Endothelial cell of umbilical vein (primary cell): Measurements from ENCODE around the gene KAZN.

Experiments
- EZH2 ChIP-seq: IDR thresholded peaks from 2 replicates; pipeline ENCODE4 v1.6.1; 2012; ENCODE audit warnings: borderline replicate concordance, low read depth, mild to moderate bottlenecking, moderate library complexity, low read length, inconsistent platforms; ENCODE audit not compliant: severe bottlenecking
- POLR2A ChIP-seq: IDR thresholded peaks from 2 replicates; pipeline ENCODE4 v1.6.1; 2012; ENCODE audit warnings: low read depth, mild to moderate bottlenecking, control low read depth, low read length
- TF ChIP-seq, protein P1 (sequence below), 2 donors: IDR thresholded peaks; 1 replicate in 1 of 2; 2 replicates in 1 of 2; pipeline ENCODE4 v1.5.1; 2011; ENCODE audit warnings: low read length in 2 of 2, mild to moderate bottlenecking in 2 of 2, moderate library complexity in 2 of 2, control low read depth in 1 of 2, inconsistent platforms in 1 of 2, low read depth in 1 of 2; ENCODE audit not compliant: insufficient read depth in 1 of 2; ENCODE audit errors: extremely low read depth in 1 of 2
- TF ChIP-seq, protein P2 (sequence below): IDR thresholded peaks from 2 replicates; pipeline ENCODE4 v1.6.1; 2011; ENCODE audit not compliant: insufficient read depth, insufficient read length

DNA sequence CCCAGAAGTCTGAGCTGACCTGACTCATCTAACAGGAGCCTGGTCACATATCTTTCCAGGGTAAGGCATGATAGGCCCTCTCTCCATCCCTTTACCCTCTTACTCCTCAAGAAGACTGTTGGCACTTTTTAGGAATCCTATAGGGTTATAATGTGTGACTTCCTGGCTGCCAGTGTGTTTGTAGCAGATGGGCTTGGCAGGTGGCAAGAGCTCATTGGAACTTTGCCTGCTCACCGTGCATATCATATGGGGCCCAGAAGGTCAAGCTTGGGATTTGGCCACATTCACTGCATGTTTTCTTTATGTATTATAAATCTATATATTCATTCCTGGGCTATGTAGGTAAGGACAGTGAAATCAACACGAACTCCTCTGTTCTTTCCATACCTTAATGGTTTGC lies 5.2 kb downstream of the KAZN start:
- TF ChIP-seq, protein P1, sequence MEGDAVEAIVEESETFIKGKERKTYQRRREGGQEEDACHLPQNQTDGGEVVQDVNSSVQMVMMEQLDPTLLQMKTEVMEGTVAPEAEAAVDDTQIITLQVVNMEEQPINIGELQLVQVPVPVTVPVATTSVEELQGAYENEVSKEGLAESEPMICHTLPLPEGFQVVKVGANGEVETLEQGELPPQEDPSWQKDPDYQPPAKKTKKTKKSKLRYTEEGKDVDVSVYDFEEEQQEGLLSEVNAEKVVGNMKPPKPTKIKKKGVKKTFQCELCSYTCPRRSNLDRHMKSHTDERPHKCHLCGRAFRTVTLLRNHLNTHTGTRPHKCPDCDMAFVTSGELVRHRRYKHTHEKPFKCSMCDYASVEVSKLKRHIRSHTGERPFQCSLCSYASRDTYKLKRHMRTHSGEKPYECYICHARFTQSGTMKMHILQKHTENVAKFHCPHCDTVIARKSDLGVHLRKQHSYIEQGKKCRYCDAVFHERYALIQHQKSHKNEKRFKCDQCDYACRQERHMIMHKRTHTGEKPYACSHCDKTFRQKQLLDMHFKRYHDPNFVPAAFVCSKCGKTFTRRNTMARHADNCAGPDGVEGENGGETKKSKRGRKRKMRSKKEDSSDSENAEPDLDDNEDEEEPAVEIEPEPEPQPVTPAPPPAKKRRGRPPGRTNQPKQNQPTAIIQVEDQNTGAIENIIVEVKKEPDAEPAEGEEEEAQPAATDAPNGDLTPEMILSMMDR (IDR thresholded peaks at IDR 0.05; ENCODE audit: extremely low read depth in 1 of 2, insufficient read depth in 1 of 2, low read depth in 1 of 2, low read length in 2 of 2): no peak
- no peak for TF ChIP-seq POLR2A
- no peak for TF ChIP-seq EZH2
- TF ChIP-seq, protein P2, sequence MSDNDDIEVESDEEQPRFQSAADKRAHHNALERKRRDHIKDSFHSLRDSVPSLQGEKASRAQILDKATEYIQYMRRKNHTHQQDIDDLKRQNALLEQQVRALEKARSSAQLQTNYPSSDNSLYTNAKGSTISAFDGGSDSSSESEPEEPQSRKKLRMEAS: no peak
